Activated T-cell treated with anti-CD3 and anti-CD28 coated beads, Interleukin-2, amount 50 U/mL, for 24 hours (primary cell): Measurements from ENCODE around the gene PNMA8A.
A peak's percentile ranks its signal among the peaks of the same experiment; 100 is the strongest.
"Not testable (repeated sequence)": the region's sequence is repeated elsewhere in the genome, so short reads cannot be mapped to it uniquely, and the experiment has no call there.

Experiments used
- DNase-seq: peaks from one replicate; pipeline ENCODE4 v3.0.0-alpha.2; 2020
- H3K27ac Mint-ChIP-seq: 2 replicates; pipeline ENCODE4 v1.8.0; 2020; ENCODE audit warnings: mild to moderate bottlenecking, mixed read lengths
- H3K27me3 Mint-ChIP-seq: 2 replicates; pipeline ENCODE4 v1.8.0; 2020; ENCODE audit warnings: mixed read lengths
- H3K36me3 Mint-ChIP-seq: 2 replicates; pipeline ENCODE4 v1.8.0; 2020; ENCODE audit warnings: low read depth, mixed read lengths
- H3K4me1 Mint-ChIP-seq: 2 replicates; pipeline ENCODE4 v1.8.0; 2020; ENCODE audit warnings: low read depth, mixed read lengths
- H3K4me3 Mint-ChIP-seq: 2 replicates; pipeline ENCODE4 v1.8.0; 2020; ENCODE audit warnings: mild to moderate bottlenecking, moderate library complexity, mixed read lengths
- H3K9me3 Mint-ChIP-seq: 2 replicates; pipeline ENCODE4 v1.8.0; 2020; ENCODE audit warnings: mixed read lengths

The PNMA8A gene

GRCh38 chr19:46441866-46442265, 29.5 kb downstream of the PNMA8A start:
- H3K36me3 Mint-ChIP-seq: no peaks in the 10 kb centered on the region
- no peak overlapping the region for H3K27ac Mint-ChIP-seq
- peaks cover 13% of the 10 kb centered on the region for H3K27me3 Mint-ChIP-seq
- no peak overlapping the region for H3K4me3 Mint-ChIP-seq
- no peaks in the 10 kb centered on the region for H3K9me3 Mint-ChIP-seq
- peaks cover 2% of the 10 kb centered on the region for H3K4me1 Mint-ChIP-seq
- no peak for DNase-seq

- DNase-seq, H3K27ac Mint-ChIP-seq, H3K9me3 Mint-ChIP-seq, H3K4me1 Mint-ChIP-seq, H3K36me3 Mint-ChIP-seq, H3K4me3 Mint-ChIP-seq: not testable (repeated sequence)
- peaks cover 39% of the 10 kb centered on the region for H3K27me3 Mint-ChIP-seq
Observed at GRCh38 chr19:46435689-46436088, 35.7 kb downstream of the PNMA8A start.

- Mint-ChIP-seq H3K9me3 (no peaks in the 10 kb centered on the region), H3K27me3 (peaks cover 46% of the 10 kb centered on the region), H3K4me1 (no peaks in the 10 kb centered on the region), H3K36me3 (no peaks in the 10 kb centered on the region), H3K4me3 (no peak overlapping the region), H3K27ac (no peak overlapping the region)
- no peak for DNase-seq
Observed at GRCh38 chr19:46435009-46435408, 36.4 kb downstream of the PNMA8A start.

- H3K4me3 Mint-ChIP-seq, H3K4me1 Mint-ChIP-seq, H3K36me3 Mint-ChIP-seq, DNase-seq, H3K9me3 Mint-ChIP-seq, H3K27ac Mint-ChIP-seq: not testable (repeated sequence)
- H3K27me3 Mint-ChIP-seq: peaks cover 61% of the 10 kb centered on the region
Observed at GRCh38 chr19:46433470-46433869, 37.9 kb downstream of the PNMA8A start.

- Mint-ChIP-seq H3K4me3 (no peak overlapping the region), H3K27ac (no peak overlapping the region), H3K27me3 (peaks cover 71% of the 10 kb centered on the region)
Observed at GRCh38 chr19:46431824-46432223, 39.5 kb downstream of the PNMA8A start.

GRCh38 chr19:46429999-46430398, 41.4 kb downstream of the PNMA8A start:
- Mint-ChIP-seq H3K9me3 (no peaks in the 10 kb centered on the region), H3K4me1 (peaks cover 34% of the 10 kb centered on the region), H3K27ac (no peak overlapping the region), H3K27me3 (peaks cover 81% of the 10 kb centered on the region), H3K4me3 (no peak overlapping the region), H3K36me3 (no peaks in the 10 kb centered on the region)
- no peak for DNase-seq

More at GRCh38 chr19:46431824-46432223, 39.5 kb downstream of the PNMA8A start:
- Mint-ChIP-seq H3K36me3 (no peaks in the 10 kb centered on the region), H3K9me3 (no peaks in the 10 kb centered on the region), H3K4me1 (peaks cover 24% of the 10 kb centered on the region)
- DNase-seq: no peak

GRCh38 chr19:46428239-46429135, 42.9 kb downstream of the PNMA8A start, which contains the start of gene PNMA8C:
TSS of gene PNMA8C (minus strand) at chr19:46428936. CDS start at chr19:46428359, 577 bp downstream.
- Mint-ChIP-seq H3K4me1 (peaks cover 34% of the 10 kb centered on the region), H3K27me3 (peaks cover 85% of the 10 kb centered on the region), H3K9me3 (no peaks in the 10 kb centered on the region), H3K4me3 (peak within 1 kb of the TSS; percentile 56), H3K36me3 (no peaks in the 10 kb centered on the region), H3K27ac (peak within 1 kb of the TSS; percentile 17)
- DNase-seq: peak; percentile 67

GRCh38 chr19:46427518-46428045, 43.8 kb downstream of the PNMA8A start:
- no peak for DNase-seq
- H3K27ac Mint-ChIP-seq: no peak overlapping the region
- no peaks in the 10 kb centered on the region for H3K9me3 Mint-ChIP-seq
- peaks cover 34% of the 10 kb centered on the region for H3K4me1 Mint-ChIP-seq
- H3K36me3 Mint-ChIP-seq: no peaks in the 10 kb centered on the region
- H3K4me3 Mint-ChIP-seq: no peak overlapping the region
- H3K27me3 Mint-ChIP-seq: peaks cover 91% of the 10 kb centered on the region

- DNase-seq: peak; percentile 66
- peaks cover 34% of the 10 kb centered on the region for H3K4me1 Mint-ChIP-seq
- H3K27ac Mint-ChIP-seq: peak overlapping the region; percentile 27
- no peaks in the 10 kb centered on the region for H3K36me3 Mint-ChIP-seq
- peak overlapping the region; percentile 68 for H3K4me3 Mint-ChIP-seq
- H3K9me3 Mint-ChIP-seq: no peaks in the 10 kb centered on the region
- peaks cover 91% of the 10 kb centered on the region for H3K27me3 Mint-ChIP-seq
Observed at GRCh38 chr19:46426506-46427162, 44.7 kb downstream of the PNMA8A start.

GRCh38 chr19:46426035-46426505, 45.3 kb downstream of the PNMA8A start:
- no peak for DNase-seq
- no peaks in the 10 kb centered on the region for H3K36me3 Mint-ChIP-seq
- H3K27me3 Mint-ChIP-seq: peaks cover 89% of the 10 kb centered on the region
- no peak overlapping the region for H3K27ac Mint-ChIP-seq
- H3K4me3 Mint-ChIP-seq: peak overlapping the region; percentile 68
- peaks cover 34% of the 10 kb centered on the region for H3K4me1 Mint-ChIP-seq
- H3K9me3 Mint-ChIP-seq: no peaks in the 10 kb centered on the region

- Mint-ChIP-seq H3K4me1 (peaks cover 23% of the 10 kb centered on the region), H3K9me3 (no peaks in the 10 kb centered on the region), H3K27ac (no peak overlapping the region), H3K4me3 (no peak overlapping the region), H3K27me3 (peaks cover 89% of the 10 kb centered on the region), H3K36me3 (no peaks in the 10 kb centered on the region)
- DNase-seq: no peak
Observed at GRCh38 chr19:46423188-46423587, 48.2 kb downstream of the PNMA8A start.

GRCh38 chr19:46422344-46422743, 49.0 kb downstream of the PNMA8A start:
- Mint-ChIP-seq H3K4me1 (peaks cover 15% of the 10 kb centered on the region), H3K4me3 (no peak overlapping the region), H3K27ac (no peak overlapping the region), H3K36me3 (no peaks in the 10 kb centered on the region), H3K27me3 (peaks cover 86% of the 10 kb centered on the region), H3K9me3 (no peaks in the 10 kb centered on the region)
- DNase-seq: no peak

GRCh38 chr19:46420056-46420455, 51.3 kb downstream of the PNMA8A start:
- Mint-ChIP-seq H3K27ac (no peak overlapping the region), H3K36me3 (no peaks in the 10 kb centered on the region), H3K9me3 (no peaks in the 10 kb centered on the region), H3K27me3 (peaks cover 86% of the 10 kb centered on the region), H3K4me1 (peaks cover 4% of the 10 kb centered on the region), H3K4me3 (no peak overlapping the region)
- DNase-seq: no peak
